GDM1 (cell line): Measurements from ENCODE around the gene REST.
"Not testable (repeated sequence)": the region's sequence is repeated elsewhere in the genome, so short reads cannot be mapped to it uniquely, and the experiment has no call there.

Experiments used
- DNase-seq: peaks from one replicate; lab custom pipeline; 2025; lab: John Stamatoyannopoulos, UW

REST gene

GRCh38 chr4:56907489-56908205 lies at the start of gene REST:
Gene REST (plus strand): TSS chr4:56907900. CDS start chr4:56910639, 2,739 bp downstream.
- peak; percentile 76 for DNase-seq

GRCh38 chr4:56859841-56860240 lies 47.9 kb upstream of the REST start:
- no peak for DNase-seq

- DNase-seq: no peak
Observed at GRCh38 chr4:56860781-56861180, 46.9 kb upstream of the REST start.

- no peak for DNase-seq
Observed at GRCh38 chr4:56861360-56861759, 46.3 kb upstream of the REST start.

GRCh38 chr4:56863441-56864139 lies 44.1 kb upstream of the REST start:
- peak; percentile 45 for DNase-seq

GRCh38 chr4:56870946-56871345 lies 36.8 kb upstream of the REST start:
- no peak for DNase-seq

GRCh38 chr4:56871371-56871866 lies 36.3 kb upstream of the REST start:
- DNase-seq: no peak

- no peak for DNase-seq
Observed at GRCh38 chr4:56874166-56874565, 33.5 kb upstream of the REST start.

GRCh38 chr4:56874923-56875322 lies 32.8 kb upstream of the REST start:
- DNase-seq: no peak

GRCh38 chr4:56876264-56876663 lies 31.4 kb upstream of the REST start:
- DNase-seq: no peak

GRCh38 chr4:56879996-56880395 lies 27.7 kb upstream of the REST start:
- DNase-seq: no peak

GRCh38 chr4:56880572-56880971 lies 27.1 kb upstream of the REST start:
- DNase-seq: no peak

GRCh38 chr4:56884511-56884910 lies 23.2 kb upstream of the REST start:
- DNase-seq: not testable (repeated sequence)

GRCh38 chr4:56892691-56893090 lies 15.0 kb upstream of the REST start:
- no peak for DNase-seq

GRCh38 chr4:56897842-56898241 lies 9.9 kb upstream of the REST start:
- DNase-seq: not testable (repeated sequence)

GRCh38 chr4:56900186-56900585 lies 7.5 kb upstream of the REST start:
- not testable (repeated sequence) for DNase-seq

- DNase-seq: no peak
Observed at GRCh38 chr4:56902703-56903102, 5.0 kb upstream of the REST start.

- no peak for DNase-seq
Observed at GRCh38 chr4:56905796-56906195, 1.9 kb upstream of the REST start.

- DNase-seq: no peak
Observed at GRCh38 chr4:56906489-56907393, 959 bp upstream of the REST start.

- DNase-seq: peak; percentile 67
Observed at GRCh38 chr4:56908206-56909085, 746 bp downstream of the REST start.
